ENCODE results near the gene PPP3R2.
"Not testable (repeated sequence)": the region's sequence is repeated elsewhere in the genome, so short reads cannot be mapped to it uniquely, and the experiment has no call there.

Gene PPP3R2

GRCh38 chr9:101587332-101588043, 7.3 kb downstream of the PPP3R2 start:
- DNase-seq (ENCODE audit: low read depth in 2 of 2) = no peak

- DNase-seq (ENCODE audit: low read depth in 2 of 2) = no peak
These were observed 8.1 kb downstream of the PPP3R2 start for GRCh38 chr9:101586651-101587050.

- no peak for DNase-seq (ENCODE audit: low read depth in 2 of 2)
These were observed 9.0 kb downstream of the PPP3R2 start for GRCh38 chr9:101585740-101586139.

GRCh38 chr9:101582553-101582952, 12.2 kb downstream of the PPP3R2 start:
- no peak for DNase-seq (ENCODE audit: low read depth in 2 of 2)

- no peak for DNase-seq (ENCODE audit: low read depth in 2 of 2)
These were observed 14.8 kb downstream of the PPP3R2 start for GRCh38 chr9:101579711-101580545.

GRCh38 chr9:101578378-101578777, 16.4 kb downstream of the PPP3R2 start:
- no peak for DNase-seq (ENCODE audit: low read depth in 2 of 2)

- no peak for DNase-seq (ENCODE audit: low read depth in 2 of 2)
These were observed 19.9 kb downstream of the PPP3R2 start for GRCh38 chr9:101574731-101575333.

- DNase-seq (ENCODE audit: low read depth in 2 of 2) = no peak
These were observed 22.5 kb downstream of the PPP3R2 start for GRCh38 chr9:101572316-101572715.

- no peak for DNase-seq (ENCODE audit: low read depth in 2 of 2)
These were observed 23.7 kb downstream of the PPP3R2 start for GRCh38 chr9:101571114-101571513.

- DNase-seq (ENCODE audit: low read depth in 2 of 2) = no peak
These were observed 24.8 kb downstream of the PPP3R2 start for GRCh38 chr9:101569741-101570501.

- no peak for DNase-seq (ENCODE audit: low read depth in 2 of 2)
These were observed 26.9 kb downstream of the PPP3R2 start for GRCh38 chr9:101567725-101568350.

- no peak for DNase-seq (ENCODE audit: low read depth in 2 of 2)
These were observed 27.7 kb downstream of the PPP3R2 start for GRCh38 chr9:101566904-101567724.

- no peak for DNase-seq (ENCODE audit: low read depth in 2 of 2)
These were observed 30.5 kb downstream of the PPP3R2 start for GRCh38 chr9:101564252-101564651.

GRCh38 chr9:101562966-101563365, 31.8 kb downstream of the PPP3R2 start:
- no peak for DNase-seq (ENCODE audit: low read depth in 2 of 2)

- DNase-seq (ENCODE audit: low read depth in 2 of 2) = no peak
These were observed 33.0 kb downstream of the PPP3R2 start for GRCh38 chr9:101561740-101562139.

GRCh38 chr9:101549472-101550098, 45.2 kb downstream of the PPP3R2 start:
- not testable (repeated sequence) for DNase-seq (ENCODE audit: low read depth in 2 of 2)

GRCh38 chr9:101543098-101543735, 51.6 kb downstream of the PPP3R2 start:
- DNase-seq (ENCODE audit: low read depth in 2 of 2) = no peak

Measured in stimulated activated CD8-positive, alpha-beta memory T cell treated with anti-CD3 and anti-CD28 coated beads, Interleukin-15, amount 100 ng/mL, for 48 hours (primary cell).